GM19238 (cell line): ENCODE results near the gene ZCCHC4.
A peak's percentile ranks its signal among the peaks of the same experiment; 100 is the strongest.
"Not testable (repeated sequence)": the region's sequence is repeated elsewhere in the genome, so short reads cannot be mapped to it uniquely, and the experiment has no call there.

Experiments
- DNase-seq: peaks from one replicate; pipeline ENCODE4 v3.0.0; 2011; ENCODE audit warnings: low spot score; ENCODE audit not compliant: insufficient read length

ZCCHC4 gene

DNA sequence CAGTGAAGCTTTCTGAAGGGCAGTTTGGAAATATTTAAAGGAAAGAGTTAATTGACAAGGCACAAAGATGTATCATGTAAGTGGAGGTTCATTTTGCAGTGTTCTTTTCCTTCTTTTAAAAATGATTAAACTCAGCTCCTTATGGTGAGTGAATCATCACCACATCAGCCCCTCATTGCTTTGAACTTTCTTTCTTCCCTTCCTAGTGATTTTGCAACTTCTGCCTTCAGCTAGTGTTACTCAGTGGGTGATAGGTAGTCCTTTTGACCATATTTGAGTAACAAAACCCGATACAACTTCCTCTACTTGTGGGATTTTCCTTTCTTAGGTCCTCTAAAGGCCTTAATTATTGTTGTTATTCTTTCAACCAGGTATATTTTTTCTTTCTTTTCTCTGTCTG lies 8.2 kb downstream of the ZCCHC4 start:
- DNase-seq = no peak

DNA sequence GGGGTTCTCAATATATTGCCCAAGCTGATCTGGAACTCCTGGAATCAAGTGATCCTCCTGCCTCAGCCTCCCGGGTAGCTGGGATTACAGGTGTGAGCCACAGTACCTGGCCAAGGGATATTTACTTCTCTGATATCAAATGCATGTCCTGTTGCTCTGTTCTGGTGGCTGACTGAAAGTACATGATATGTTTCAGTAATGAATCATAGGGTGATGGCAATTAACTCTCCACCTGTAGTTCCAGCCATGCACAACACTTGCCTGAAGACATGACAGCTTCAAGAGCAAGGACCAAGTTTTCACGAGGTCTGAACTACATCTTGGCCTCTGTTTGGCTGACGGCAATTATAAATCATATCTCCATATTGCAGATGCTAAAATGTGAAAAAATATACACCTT lies 9.1 kb downstream of the ZCCHC4 start:
- DNase-seq = no peak

DNA sequence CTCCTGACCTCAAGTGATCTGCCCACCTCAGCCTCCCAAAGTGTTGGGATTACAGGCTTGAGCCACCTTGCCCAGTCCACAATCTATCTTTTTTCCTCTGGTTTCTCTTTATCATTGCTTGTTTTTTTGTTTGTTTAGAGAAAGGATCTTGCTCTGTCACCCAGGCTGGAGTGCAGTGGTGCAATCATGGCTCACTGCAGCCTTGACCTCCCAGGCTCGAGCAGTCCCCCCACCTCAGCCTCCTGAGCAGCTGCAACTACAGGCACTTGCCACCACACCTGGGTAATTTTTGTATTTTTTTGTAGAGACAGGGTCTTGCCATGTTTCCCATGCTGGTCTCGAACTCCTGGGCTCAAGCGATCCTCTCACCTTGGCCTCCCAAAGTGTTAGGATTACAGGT lies 15.9 kb downstream of the ZCCHC4 start:
- not testable (repeated sequence) for DNase-seq

DNA sequence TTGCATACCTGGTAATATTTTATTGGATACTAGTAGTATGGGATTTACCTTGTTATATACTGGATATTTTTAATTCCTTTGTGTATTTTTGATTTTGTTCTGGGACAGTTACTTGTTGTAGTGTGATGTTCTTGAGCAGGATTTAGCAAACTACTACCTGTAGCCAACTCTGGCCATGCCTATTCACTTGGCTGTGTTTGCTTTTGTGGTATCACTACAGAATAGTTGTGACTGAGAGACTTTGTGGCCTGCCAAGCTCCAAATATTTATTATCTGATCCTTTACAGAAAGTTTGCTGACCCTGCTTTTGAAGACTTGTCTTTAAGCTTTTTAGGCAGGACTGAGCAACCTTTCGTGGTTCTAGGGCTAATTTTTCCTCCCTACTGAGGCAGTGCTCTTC lies 17.8 kb downstream of the ZCCHC4 start:
- DNase-seq = no peak

- no peak for DNase-seq
These were observed 18.6 kb downstream of the ZCCHC4 start for GRCh38 chr4:25330905-25331808.

GRCh38 chr4:25343671-25344070 lies 31.1 kb downstream of the ZCCHC4 start:
- no peak for DNase-seq

- DNase-seq = no peak
These were observed 33.2 kb downstream of the ZCCHC4 start for GRCh38 chr4:25345744-25346143.

DNA sequence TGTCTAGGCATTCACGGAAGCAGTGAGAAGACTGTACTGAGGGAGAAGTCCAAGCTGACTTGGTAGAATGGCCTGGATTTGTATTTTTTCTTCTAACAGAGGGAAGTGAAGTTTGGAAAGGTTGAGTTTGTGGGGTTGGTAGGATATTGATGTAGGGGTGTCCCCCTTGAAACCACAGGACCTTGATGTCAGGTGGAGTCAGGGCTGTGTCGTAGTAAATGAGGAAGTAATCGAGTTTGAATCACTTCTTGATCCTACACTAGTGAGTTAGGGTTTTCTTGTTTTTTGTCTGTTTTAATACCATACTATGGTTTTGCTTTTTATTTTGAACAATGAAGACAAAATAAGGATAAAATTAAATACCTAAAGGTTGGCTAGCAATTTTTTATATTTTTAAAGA lies 34.3 kb downstream of the ZCCHC4 start:
- no peak for DNase-seq

GRCh38 chr4:25347473-25347872 lies 34.9 kb downstream of the ZCCHC4 start:
- no peak for DNase-seq

DNA sequence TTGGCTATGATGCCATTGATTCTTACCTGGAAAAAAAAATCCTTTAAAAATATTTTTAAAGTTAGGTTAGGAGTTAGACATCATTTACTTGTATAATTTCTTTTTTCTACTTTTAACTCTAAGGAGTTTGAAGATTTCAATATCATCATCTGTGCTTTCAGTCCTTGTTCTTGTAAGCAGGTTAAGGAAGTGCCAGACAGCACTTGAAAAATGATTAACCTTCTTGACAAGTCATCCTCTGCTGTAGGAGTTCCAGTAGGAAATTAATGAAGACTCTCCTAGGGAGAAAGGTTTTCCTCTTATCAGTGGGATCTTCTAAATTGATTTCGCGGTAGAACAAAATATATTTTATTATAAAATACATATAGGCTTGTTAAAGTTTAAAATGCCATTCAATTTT lies 35.4 kb downstream of the ZCCHC4 start:
- DNase-seq = no peak

- DNase-seq = no peak
These were observed 38.0 kb downstream of the ZCCHC4 start for GRCh38 chr4:25350561-25350960.

DNA sequence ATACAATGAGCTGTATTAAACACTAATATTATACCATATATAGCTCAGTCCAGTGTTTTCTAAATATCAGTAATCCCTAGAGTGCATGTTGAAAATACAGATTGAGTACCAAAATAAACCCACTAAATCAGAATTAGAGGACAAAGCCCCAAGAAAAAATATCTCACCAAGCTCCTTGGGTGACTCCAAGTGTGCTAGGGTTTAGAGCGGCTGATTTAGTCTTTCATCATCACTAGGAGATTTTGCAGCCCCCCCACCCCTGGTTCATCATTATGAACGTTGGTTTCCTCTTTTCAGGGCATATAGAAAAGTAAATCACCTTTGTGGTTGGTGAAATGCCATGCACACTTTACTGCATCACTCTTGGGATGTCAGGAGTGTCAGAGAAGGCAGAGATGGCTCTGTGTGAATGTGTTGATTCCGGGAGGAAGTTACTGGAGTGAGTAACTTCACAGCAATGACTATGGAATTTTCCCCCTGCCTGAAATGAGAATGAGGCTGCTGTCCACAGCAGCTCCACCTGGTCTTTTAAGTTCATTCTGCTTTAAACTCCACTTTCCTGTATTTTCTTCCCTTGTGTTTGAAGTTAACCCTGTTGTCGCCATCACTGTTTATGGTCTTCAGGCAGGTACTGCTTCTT lies 39.3 kb downstream of the ZCCHC4 start:
- DNase-seq = no peak

- no peak for DNase-seq
These were observed 43.5 kb downstream of the ZCCHC4 start for GRCh38 chr4:25356068-25356467.

- no peak for DNase-seq
These were observed 46.1 kb downstream of the ZCCHC4 start for GRCh38 chr4:25358515-25359275.

DNA sequence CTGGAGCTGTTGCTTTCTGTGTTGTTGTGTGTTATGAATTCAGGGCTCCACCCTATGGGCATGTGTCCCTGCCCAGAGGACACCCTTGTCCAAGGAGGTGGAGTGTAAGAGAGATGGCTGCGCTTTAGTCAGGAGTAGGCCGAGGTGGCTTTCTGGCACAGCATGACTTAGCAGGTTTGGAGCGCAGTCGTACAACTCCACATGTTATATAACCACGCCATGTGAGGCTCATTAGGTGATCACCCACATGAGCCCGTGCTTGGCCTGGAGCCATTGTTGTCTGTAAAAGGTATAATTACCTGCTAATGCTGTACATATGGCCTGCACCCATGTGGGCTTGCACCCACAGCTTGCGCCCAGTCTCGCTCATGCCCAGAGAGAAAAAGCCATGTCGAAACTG lies 48.7 kb downstream of the ZCCHC4 start:
- no peak for DNase-seq

GRCh38 chr4:25367004-25367621 lies 54.5 kb downstream of the ZCCHC4 start:
- no peak for DNase-seq

DNA sequence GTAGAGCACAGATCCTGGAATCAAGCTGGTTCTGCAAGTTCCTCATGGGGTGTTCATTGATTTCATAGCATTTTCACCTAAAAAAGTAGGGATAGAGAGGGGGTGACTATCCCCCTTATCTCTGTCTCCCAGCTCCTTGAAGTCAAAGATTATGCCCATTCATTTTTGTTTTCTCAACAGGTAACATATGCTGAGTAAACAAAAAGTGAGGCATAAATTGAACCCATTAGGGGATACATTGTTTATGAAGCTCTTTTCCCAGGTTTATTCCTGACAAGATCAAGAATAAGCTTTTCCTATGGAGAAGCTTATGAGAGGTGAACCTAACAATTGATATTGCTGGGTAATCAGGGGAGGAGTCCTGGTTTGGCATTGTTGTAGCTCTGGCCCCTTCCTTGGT lies 55.3 kb downstream of the ZCCHC4 start:
- DNase-seq = no peak

DNA sequence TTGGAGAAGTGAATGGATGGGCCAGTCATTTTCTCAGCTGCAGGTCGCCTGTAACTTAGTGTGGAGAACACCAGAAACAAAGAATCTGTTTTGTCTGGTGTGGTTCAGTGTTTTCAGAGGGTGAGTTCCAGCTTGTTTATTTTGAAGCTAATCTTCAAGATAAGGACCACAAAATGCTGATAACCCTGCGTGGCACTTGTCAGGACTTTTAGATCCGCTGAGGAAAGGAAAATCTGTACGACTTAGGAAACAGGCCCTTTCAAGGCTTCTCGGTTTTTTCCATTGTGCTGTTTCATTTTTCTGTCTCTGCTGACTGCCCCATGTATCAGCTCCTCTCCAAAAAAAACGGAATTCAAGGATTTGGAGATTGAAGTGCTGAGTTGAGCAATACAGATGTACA lies 55.7 kb downstream of the ZCCHC4 start:
- no peak for DNase-seq

- DNase-seq = no peak
These were observed 57.7 kb downstream of the ZCCHC4 start for GRCh38 chr4:25370242-25370641.

GRCh38 chr4:25372549-25372948 lies 60.0 kb downstream of the ZCCHC4 start:
- not testable (repeated sequence) for DNase-seq

- peak; percentile 90 for DNase-seq
These were observed 64.4 kb downstream of the ZCCHC4 start, which contains the start of gene ANAPC4 for GRCh38 chr4:25376754-25377571. ANAPC4 (plus strand) TSS chr4:25377263; CDS start chr4:25377428, 165 bp downstream.
